ENCODE measurements around the gene PCK1.

DNA sequence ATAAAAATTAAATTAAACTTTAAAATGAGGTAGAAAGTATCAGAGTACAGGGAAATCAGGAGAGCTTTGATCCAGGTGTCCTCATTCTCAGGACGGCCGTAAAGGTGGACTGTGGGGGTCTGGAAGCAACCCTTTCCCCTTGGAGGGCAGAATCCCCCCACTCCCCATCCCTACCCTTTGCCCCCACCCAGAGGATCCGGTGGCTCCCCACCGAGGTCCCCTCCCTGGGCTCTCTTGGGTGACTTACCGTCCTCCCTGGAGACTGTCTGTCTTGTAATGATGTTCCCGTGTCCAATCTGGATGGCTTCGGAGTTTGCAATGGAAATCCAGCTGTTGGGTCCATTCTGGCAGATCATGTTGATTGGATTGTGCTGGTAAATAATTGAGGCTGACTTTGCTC lies 52.0 kb downstream of the PCK1 start:
- TF ChIP-seq, protein P1, sequence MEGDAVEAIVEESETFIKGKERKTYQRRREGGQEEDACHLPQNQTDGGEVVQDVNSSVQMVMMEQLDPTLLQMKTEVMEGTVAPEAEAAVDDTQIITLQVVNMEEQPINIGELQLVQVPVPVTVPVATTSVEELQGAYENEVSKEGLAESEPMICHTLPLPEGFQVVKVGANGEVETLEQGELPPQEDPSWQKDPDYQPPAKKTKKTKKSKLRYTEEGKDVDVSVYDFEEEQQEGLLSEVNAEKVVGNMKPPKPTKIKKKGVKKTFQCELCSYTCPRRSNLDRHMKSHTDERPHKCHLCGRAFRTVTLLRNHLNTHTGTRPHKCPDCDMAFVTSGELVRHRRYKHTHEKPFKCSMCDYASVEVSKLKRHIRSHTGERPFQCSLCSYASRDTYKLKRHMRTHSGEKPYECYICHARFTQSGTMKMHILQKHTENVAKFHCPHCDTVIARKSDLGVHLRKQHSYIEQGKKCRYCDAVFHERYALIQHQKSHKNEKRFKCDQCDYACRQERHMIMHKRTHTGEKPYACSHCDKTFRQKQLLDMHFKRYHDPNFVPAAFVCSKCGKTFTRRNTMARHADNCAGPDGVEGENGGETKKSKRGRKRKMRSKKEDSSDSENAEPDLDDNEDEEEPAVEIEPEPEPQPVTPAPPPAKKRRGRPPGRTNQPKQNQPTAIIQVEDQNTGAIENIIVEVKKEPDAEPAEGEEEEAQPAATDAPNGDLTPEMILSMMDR (IDR thresholded peaks at IDR 0.05): no peak
- TF ChIP-seq POLR2AphosphoS5 (IDR thresholded peaks at IDR 0.05; ENCODE audit: low read depth, low read length) (no peak), TCF7L2 (IDR thresholded peaks at IDR 0.05; ENCODE audit: low read depth, low read length) (no peak)

Data from Panc1 (cell line).